Urothelium cell line (cell line): ENCODE results near the gene TMSB4X.
"Not testable (repeated sequence)": the region's sequence is repeated elsewhere in the genome, so short reads cannot be mapped to it uniquely, and the experiment has no call there.

Experiments
- DNase-seq: peaks from one replicate; pipeline ENCODE4 v3.0.0; 2011; ENCODE audit warnings: low spot score, mixed read lengths
- FAIRE-seq: peaks from 2 replicates; lab custom pipeline; 2011; peaks lifted over from hg19 to GRCh38; lab: Jason Lieb, UNC

Gene TMSB4X

GRCh38 chrX:12974305-12974795 is 560 bp upstream of the TMSB4X start:
- FAIRE-seq = no peak
- peak; percentile 32 for DNase-seq

- DNase-seq = no peak
- FAIRE-seq = no peak
Measured at GRCh38 chrX:12975670-12975965, 708 bp downstream of the TMSB4X start.

- FAIRE-seq = no peak
Measured at GRCh38 chrX:12975991-12976558, 1.2 kb downstream of the TMSB4X start.

GRCh38 chrX:12976819-12977732 is 2.2 kb downstream of the TMSB4X start:
- not testable (repeated sequence) for FAIRE-seq, DNase-seq

More at GRCh38 chrX:12975991-12976558, 1.2 kb downstream of the TMSB4X start:
- peak; percentile 12 for DNase-seq

GRCh38 chrX:12977761-12978204 is 2.9 kb downstream of the TMSB4X start:
- FAIRE-seq = no peak
- DNase-seq = no peak

GRCh38 chrX:12978205-12979025 is 3.5 kb downstream of the TMSB4X start:
- DNase-seq (no peak), FAIRE-seq (no peak)

GRCh38 chrX:12979026-12979607 is 4.2 kb downstream of the TMSB4X start:
- DNase-seq = no peak
- no peak for FAIRE-seq

- DNase-seq = no peak
Measured at GRCh38 chrX:12979616-12980015, 4.7 kb downstream of the TMSB4X start.

GRCh38 chrX:12980039-12980438 is 5.1 kb downstream of the TMSB4X start:
- FAIRE-seq = not testable (repeated sequence)

More at GRCh38 chrX:12979616-12980015, 4.7 kb downstream of the TMSB4X start:
- no peak for FAIRE-seq

GRCh38 chrX:12981880-12982279 is 7.0 kb downstream of the TMSB4X start:
- no peak for FAIRE-seq
- no peak for DNase-seq

More at GRCh38 chrX:12980039-12980438, 5.1 kb downstream of the TMSB4X start:
- DNase-seq = not testable (repeated sequence)

GRCh38 chrX:12984603-12985319 is 9.9 kb downstream of the TMSB4X start:
- no peak for FAIRE-seq
- DNase-seq = peak; percentile 54

- DNase-seq (no peak), FAIRE-seq (no peak)
Measured at GRCh38 chrX:12985331-12985730, 10.4 kb downstream of the TMSB4X start.

- FAIRE-seq (no peak), DNase-seq (no peak)
Measured at GRCh38 chrX:12986164-12986779, 11.4 kb downstream of the TMSB4X start.

GRCh38 chrX:12986886-12987285 is 12.0 kb downstream of the TMSB4X start:
- no peak for DNase-seq
- no peak for FAIRE-seq

- DNase-seq (no peak), FAIRE-seq (no peak)
Measured at GRCh38 chrX:12987340-12987739, 12.4 kb downstream of the TMSB4X start.

GRCh38 chrX:12987900-12988594 is 13.1 kb downstream of the TMSB4X start:
- FAIRE-seq = no peak

GRCh38 chrX:12988797-12989196 is 13.9 kb downstream of the TMSB4X start:
- DNase-seq (peak; percentile 40), FAIRE-seq (no peak)

More at GRCh38 chrX:12987900-12988594, 13.1 kb downstream of the TMSB4X start:
- no peak for DNase-seq

GRCh38 chrX:12989461-12989860 is 14.6 kb downstream of the TMSB4X start:
- no peak for FAIRE-seq
- DNase-seq = no peak

GRCh38 chrX:12991575-12991974 is 16.7 kb downstream of the TMSB4X start:
- FAIRE-seq (no peak), DNase-seq (no peak)
